GM18870 (cell line): ENCODE measurements around the gene ANAPC13.

Source experiments
- ATAC-seq: cut with Tn5 transposase; IDR thresholded peaks from one replicate; pipeline ENCODE4 v1.9.1; 2021; ENCODE audit warnings: moderate library complexity; ENCODE audit not compliant: unreplicated experiment

The ANAPC13 gene

GRCh38 chr3:134457376-134458074, 28.3 kb downstream of the ANAPC13 start:
- no peak for ATAC-seq

- no peak for ATAC-seq
Observed at GRCh38 chr3:134453631-134454030, 32.2 kb downstream of the ANAPC13 start.

- no peak for ATAC-seq
Observed at GRCh38 chr3:134449951-134450350, 35.8 kb downstream of the ANAPC13 start.

GRCh38 chr3:134449277-134449676, 36.5 kb downstream of the ANAPC13 start:
- ATAC-seq: no peak

GRCh38 chr3:134448664-134449063, 37.1 kb downstream of the ANAPC13 start:
- no peak for ATAC-seq

- ATAC-seq: no peak
Observed at GRCh38 chr3:134447351-134447750, 38.4 kb downstream of the ANAPC13 start.

- no peak for ATAC-seq
Observed at GRCh38 chr3:134446800-134447199, 39.0 kb downstream of the ANAPC13 start.

GRCh38 chr3:134445636-134446035, 40.1 kb downstream of the ANAPC13 start:
- ATAC-seq: no peak

- ATAC-seq: no peak
Observed at GRCh38 chr3:134445095-134445494, 40.7 kb downstream of the ANAPC13 start.

- no peak for ATAC-seq
Observed at GRCh38 chr3:134441821-134442220, 44.0 kb downstream of the ANAPC13 start.

GRCh38 chr3:134441321-134441720, 44.5 kb downstream of the ANAPC13 start:
- no peak for ATAC-seq

GRCh38 chr3:134437211-134437752, 48.5 kb downstream of the ANAPC13 start:
- no peak for ATAC-seq

GRCh38 chr3:134432236-134432635, 53.5 kb downstream of the ANAPC13 start:
- ATAC-seq: no peak

- no peak for ATAC-seq
Observed at GRCh38 chr3:134430950-134431445, 54.8 kb downstream of the ANAPC13 start.

- no peak for ATAC-seq
Observed at GRCh38 chr3:134430174-134430573, 55.6 kb downstream of the ANAPC13 start.

GRCh38 chr3:134428401-134428800, 57.4 kb downstream of the ANAPC13 start:
- no peak for ATAC-seq
